ENCODE data around the gene PORCN. TPM values are rescaled to one million over a fixed set of nuclear protein-coding genes. Genes with fewer than 3 reads are reported as not detected.
"Not testable (repeated sequence)": the region's sequence is repeated elsewhere in the genome, so short reads cannot be mapped to it uniquely, and the experiment has no call there.

Gene PORCN
- total RNA-seq, 6 donors from 2014 or later, result 10.0 to 53.4 (median 14.3) TPM

- DNase-seq, result peak in 1 of 2 donors; percentile 64
- Histone ChIP-seq H3K36me3 (peaks cover 0 to 12% (median 3%) of the 10 kb centered on the region in 4 donors), H3K9me3 (peaks cover 0 to 7% (median 0%) of the 10 kb centered on the region in 4 donors), H3K4me3 (peak overlapping the region; percentile 40 to 71 (median 66)), H3K27ac (peak overlapping the region; percentile 86 to 95 (median 92)), H3K27me3 (no peaks in the 10 kb centered on the region), H3K4me1 (peaks cover 0 to 7% (median 0%) of the 10 kb centered on the region in 4 donors)
- no peak for TF ChIP-seq POLR2AphosphoS5 (IDR thresholded peaks at IDR 0.05)
- no peak for TF ChIP-seq POLR2A (IDR thresholded peaks at IDR 0.05)
- TF ChIP-seq CTCF (IDR thresholded peaks at IDR 0.05), result no peak
- TF ChIP-seq EP300 (IDR thresholded peaks at IDR 0.05), result no peak
- 4 to 45% methylated on average over 12 of the region's 12 CpGs for WGBS, 2 donors
- peak; percentile 71 to 81 for ATAC-seq (ENCODE audit: low FRiP score in 2 of 2)
Observed at GRCh38 chrX:48540028-48540375, 31.2 kb downstream of the PORCN start.

GRCh38 chrX:48540480-48540879 lies 31.7 kb downstream of the PORCN start:
- Histone ChIP-seq H3K36me3 (peaks cover 0 to 13% (median 3%) of the 10 kb centered on the region in 4 donors), H3K27ac (peak overlapping the region; percentile 86 to 95 (median 92)), H3K4me1 (peaks cover 0 to 7% (median 0%) of the 10 kb centered on the region in 4 donors), H3K27me3 (no peaks in the 10 kb centered on the region), H3K4me3 (peak overlapping the region in 3 of 4 donors; percentile 66 to 71 (median 67)), H3K9me3 (peaks cover 0 to 7% (median 0%) of the 10 kb centered on the region in 4 donors)
- TF ChIP-seq EP300 (IDR thresholded peaks at IDR 0.05) (no peak), CTCF (IDR thresholded peaks at IDR 0.05) (no peak), POLR2AphosphoS5 (IDR thresholded peaks at IDR 0.05) (no peak), POLR2A (IDR thresholded peaks at IDR 0.05) (no peak)
- no peak for DNase-seq
- WGBS, 2 donors, result 74 to 77% methylated on average over 7 of the region's 7 CpGs
- no peak for ATAC-seq (ENCODE audit: low FRiP score in 2 of 2)

DNA sequence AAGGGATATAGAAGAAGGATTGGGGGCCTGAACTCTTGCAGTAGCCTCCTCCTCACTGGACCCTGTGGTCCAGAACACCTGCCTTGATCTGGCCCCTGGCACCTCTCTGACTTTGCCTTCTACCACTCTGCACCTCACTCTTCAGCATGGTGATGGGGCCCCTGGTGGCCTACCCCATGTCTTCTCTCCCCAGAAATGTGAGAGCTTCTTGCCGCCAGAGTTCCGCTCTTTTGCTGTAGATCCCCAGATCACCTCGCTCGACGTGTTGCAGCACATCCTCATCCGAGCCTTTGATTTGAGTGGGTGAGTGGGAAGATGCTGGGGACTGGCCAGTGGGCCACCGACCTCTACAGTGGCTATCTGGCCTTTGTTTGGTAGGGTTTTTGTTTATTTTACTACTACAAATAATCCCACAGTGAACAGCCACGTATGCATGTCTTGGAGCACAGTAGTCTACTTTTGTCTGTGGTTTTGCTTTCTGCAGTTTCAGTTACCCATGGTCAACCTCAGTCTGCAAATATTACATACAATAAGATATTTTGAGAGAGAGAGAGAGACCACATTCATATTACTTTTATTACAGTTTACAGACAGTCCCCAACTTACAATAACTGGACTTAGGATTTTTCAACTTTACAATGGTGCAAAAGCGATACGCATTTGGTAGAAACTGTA lies 32.5 kb downstream of the PORCN start:
- H3K36me3 ChIP-seq, result peaks cover 0 to 13% (median 3%) of the 10 kb centered on the region in 4 donors

DNA sequence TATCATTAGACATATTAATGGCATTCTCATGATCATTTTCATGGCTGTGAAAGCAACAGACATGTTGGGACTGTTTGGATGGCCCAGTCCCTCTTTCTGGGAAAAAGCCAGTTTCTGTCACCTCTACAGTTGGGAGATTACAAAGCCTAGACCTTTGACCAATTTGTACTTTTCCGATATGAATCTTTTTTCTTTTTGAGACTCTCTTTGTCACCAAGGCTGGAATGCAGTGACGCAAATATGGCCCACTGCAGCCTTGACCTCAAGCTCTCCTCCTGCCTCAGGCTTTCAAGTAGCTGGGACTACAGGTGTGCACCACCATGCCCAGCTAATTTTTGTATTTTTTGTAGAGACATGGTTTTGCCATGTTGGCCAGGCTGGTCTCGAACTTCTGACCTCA lies 40.1 kb downstream of the PORCN start:
- 89 to 94% methylated on average over 3 of the region's 3 CpGs for WGBS, 2 donors
- no peak overlapping the region for H3K27ac ChIP-seq
- DNase-seq (no peak), ATAC-seq (ENCODE audit: low FRiP score in 2 of 2) (no peak)
- no peak overlapping the region for H3K4me3 ChIP-seq
- H3K36me3 ChIP-seq, result peaks cover 0 to 28% (median 0%) of the 10 kb centered on the region in 4 donors
- no peaks in the 10 kb centered on the region for H3K9me3 ChIP-seq
- H3K4me1 ChIP-seq, result no peaks in the 10 kb centered on the region
- no peaks in the 10 kb centered on the region for H3K27me3 ChIP-seq
- TF ChIP-seq EP300 (IDR thresholded peaks at IDR 0.05) (no peak), CTCF (IDR thresholded peaks at IDR 0.05) (no peak), POLR2AphosphoS5 (IDR thresholded peaks at IDR 0.05) (no peak), POLR2A (IDR thresholded peaks at IDR 0.05) (no peak)

More for the DNA sequence above, 32.5 kb downstream of the PORCN start:
- TF ChIP-seq POLR2A (IDR thresholded peaks at IDR 0.05) (no peak), CTCF (IDR thresholded peaks at IDR 0.05) (no peak), POLR2AphosphoS5 (IDR thresholded peaks at IDR 0.05) (no peak)
- WGBS, 2 donors, result 53 to 75% methylated on average over 3 to 10 of the region's 10 CpGs
- ATAC-seq (ENCODE audit: low FRiP score in 2 of 2), result no peak
- Histone ChIP-seq H3K9me3 (peaks cover 0 to 7% (median 0%) of the 10 kb centered on the region in 4 donors), H3K4me3 (no peak overlapping the region), H3K27ac (no peak overlapping the region), H3K4me1 (peaks cover 0 to 7% (median 0%) of the 10 kb centered on the region in 4 donors), H3K27me3 (no peaks in the 10 kb centered on the region)
- no peak for DNase-seq

GRCh38 chrX:48555731-48556325 lies 47.0 kb downstream of the PORCN start:
- H3K9me3 ChIP-seq; ATAC-seq (ENCODE audit: low FRiP score in 2 of 2); H3K27ac ChIP-seq; H3K4me1 ChIP-seq; H3K27me3 ChIP-seq; DNase-seq; H3K4me3 ChIP-seq: not testable (repeated sequence)
- H3K36me3 ChIP-seq, result peaks cover 0 to 47% (median 16%) of the 10 kb centered on the region in 4 donors
- 89 to 91% methylated on average over 9 of the region's 9 CpGs for WGBS, 2 donors
